HL-60 (cell line): Measurements from ENCODE around the gene ISL1.

ENCODE experiments used
- DNase-seq, 2 experiments: peaks; one replicate each; pipeline ENCODE4 v3.0.0-alpha.2; 2010 to 2020; ENCODE audit warnings: low read depth in 1 of 2, low spot score in 1 of 2
- H3K27ac ChIP-seq: fragments of 250-450 bp; sonication (Bioruptor Pico); replicated peaks from 2 replicates; pipeline ENCODE4 v1.5.1; 2020; ENCODE audit warnings: mild to moderate bottlenecking, moderate library complexity
- H3K27me3 ChIP-seq: fragments of 250-450 bp; sonication (Bioruptor Pico); 2 replicates; pipeline ENCODE4 v1.5.1; 2021; ENCODE audit warnings: mild to moderate bottlenecking, moderate library complexity; ENCODE audit not compliant: insufficient read depth, poor library complexity, severe bottlenecking
- H3K4me3 ChIP-seq: replicated peaks from 2 replicates; pipeline ENCODE4 v1.5.1; 2011; ENCODE audit warnings: mild to moderate bottlenecking, control low read depth, low read length; ENCODE audit not compliant: insufficient read depth
- CTCF ChIP-seq: IDR thresholded peaks from one replicate; pipeline ENCODE4 v1.5.1; 2011; ENCODE audit warnings: low read length, control low read depth, inconsistent platforms; ENCODE audit not compliant: insufficient read depth
- GABPA ChIP-seq: IDR thresholded peaks from 2 replicates; pipeline ENCODE4 v1.6.1; 2012; ENCODE audit warnings: low read depth
- POLR2AphosphoS5 ChIP-seq: IDR thresholded peaks from 2 replicates; pipeline ENCODE4 v1.6.1; 2012; ENCODE audit warnings: low read depth
- REST ChIP-seq: IDR thresholded peaks from 2 replicates; pipeline ENCODE4 v1.6.1; 2012; ENCODE audit warnings: low read depth; ENCODE audit not compliant: insufficient replicate concordance
- SPI1 ChIP-seq: IDR thresholded peaks from 2 replicates; pipeline ENCODE4 v1.6.1; 2012; ENCODE audit warnings: low read depth, mild to moderate bottlenecking, borderline replicate concordance

ISL1 gene

GRCh38 chr5:51375084-51375483 lies 8.2 kb upstream of the ISL1 start:
- peaks cover 30% of the 10 kb centered on the region for H3K27me3 ChIP-seq
- DNase-seq = no peak
- no peak overlapping the region for H3K4me3 ChIP-seq
- H3K27ac ChIP-seq = no peak overlapping the region
- TF ChIP-seq SPI1 (no peak), REST (no peak), CTCF (no peak), POLR2AphosphoS5 (no peak)

- TF ChIP-seq CTCF (no peak), POLR2AphosphoS5 (no peak), REST (no peak), GABPA (no peak), SPI1 (no peak)
- Histone ChIP-seq H3K4me3 (no peak overlapping the region), H3K27me3 (peaks cover 38% of the 10 kb centered on the region), H3K27ac (no peak overlapping the region)
- DNase-seq = no peak
Observed at GRCh38 chr5:51376509-51376908, 6.7 kb upstream of the ISL1 start.

GRCh38 chr5:51377151-51378060 lies 5.8 kb upstream of the ISL1 start:
- H3K4me3 ChIP-seq = no peak overlapping the region
- TF ChIP-seq POLR2AphosphoS5 (no peak), REST (no peak), GABPA (no peak), SPI1 (no peak), CTCF (no peak)
- no peak for DNase-seq

More at GRCh38 chr5:51377151-51378060, 5.8 kb upstream of the ISL1 start:
- Histone ChIP-seq H3K27me3 (peaks cover 43% of the 10 kb centered on the region), H3K27ac (no peak overlapping the region)
